GM12873 (cell line): Measurements from ENCODE around the gene GNAI2.

Experiments
- CTCF ChIP-seq: IDR thresholded peaks from 2 replicates; pipeline ENCODE4 v1.5.1; 2012; ENCODE audit warnings: low read depth, mild to moderate bottlenecking, moderate library complexity, low read length, control low read depth; ENCODE audit not compliant: insufficient read depth; ENCODE audit errors: missing control alignments

Gene GNAI2

GRCh38 chr3:50245251-50245745 is 9.3 kb downstream of the GNAI2 start:
- no peak for TF ChIP-seq CTCF

GRCh38 chr3:50245831-50246516 is 10.0 kb downstream of the GNAI2 start:
- TF ChIP-seq CTCF: peak; percentile 97

- TF ChIP-seq CTCF: no peak
These were observed 10.5 kb downstream of the GNAI2 start for GRCh38 chr3:50246517-50246954.

- no peak for TF ChIP-seq CTCF
These were observed 12.4 kb downstream of the GNAI2 start for GRCh38 chr3:50248387-50248786.

- no peak for TF ChIP-seq CTCF
These were observed 13.5 kb downstream of the GNAI2 start for GRCh38 chr3:50249457-50249856.

GRCh38 chr3:50250514-50250913 is 14.5 kb downstream of the GNAI2 start:
- TF ChIP-seq CTCF: no peak

- TF ChIP-seq CTCF: no peak
These were observed 15.2 kb downstream of the GNAI2 start for GRCh38 chr3:50251220-50251619.
